Uterus (tissue), 2 donors: ENCODE results near the gene C12orf75.

Experiments
- CTCF ChIP-seq, 4 experiments: fragments of 200-600 bp in 2 of 4; fragments of 450-650 bp in 2 of 4; sonication (generic) in 2 of 4; IDR thresholded peaks; one replicate each; pipeline ENCODE4 v1.5.1; 2016 to 2019; ENCODE audit warnings: antibody characterized with exemption in 4 of 4, mild to moderate bottlenecking in 2 of 4, moderate library complexity in 1 of 4
- POLR2A ChIP-seq, 2 donors: fragments of 450-650 bp; IDR thresholded peaks; one replicate each; pipeline ENCODE4 v1.6.1; 2016; ENCODE audit warnings: antibody characterized with exemption in 2 of 2, mild to moderate bottlenecking in 1 of 2, moderate library complexity in 1 of 2

DNA sequence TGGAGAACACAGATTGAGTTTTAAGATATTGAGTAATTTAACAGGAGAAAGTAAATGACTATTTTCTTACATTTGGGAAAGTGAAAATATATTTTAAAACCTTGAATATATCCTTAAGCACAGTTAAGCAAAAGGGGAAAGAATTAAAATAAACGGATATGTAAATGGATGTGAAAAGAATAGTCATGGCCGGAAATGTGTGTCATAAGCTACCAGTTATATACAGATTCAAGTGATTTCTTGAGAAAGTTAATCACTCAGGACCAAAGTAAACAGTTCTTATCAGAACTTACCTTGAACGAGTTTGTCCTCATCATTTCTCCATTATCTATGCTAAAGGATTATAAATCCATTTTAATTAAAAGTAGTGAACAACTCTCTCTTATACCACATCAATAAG is 33.4 kb downstream of the C12orf75 start:
- no peak for TF ChIP-seq CTCF (IDR thresholded peaks at IDR 0.05)
- no peak for TF ChIP-seq POLR2A (IDR thresholded peaks at IDR 0.05)
